ENCODE results near the gene ZNF263. TPM values are rescaled to one million over a fixed set of nuclear protein-coding genes. Genes with fewer than 3 reads are reported as not detected.

Gene ZNF263
- total and polyA plus RNA-seq, 3 experiments from 2014 or later, result 29.2 to 47.7 (median 35.1) TPM

DNA sequence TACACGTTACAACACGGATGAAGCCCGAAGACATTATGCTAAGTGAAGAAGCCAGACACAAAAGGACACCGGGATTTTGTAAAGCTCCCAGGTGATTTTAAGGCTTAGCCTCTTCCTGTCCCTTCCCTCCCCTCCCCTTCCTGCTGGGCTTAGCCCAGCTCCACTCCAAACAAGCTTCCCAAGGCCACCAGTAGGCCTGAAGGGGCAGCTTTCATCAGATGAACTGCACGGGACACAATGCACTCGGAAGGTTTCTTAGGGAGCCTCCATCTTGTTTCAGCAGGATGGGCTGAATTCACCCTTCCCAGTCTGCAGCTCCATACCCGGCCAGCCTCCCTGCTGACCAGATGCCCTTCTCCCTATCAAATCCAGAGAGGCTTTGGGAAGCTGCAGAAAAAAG, 37.3 kb upstream of the ZNF263 start:
- Mint-ChIP-seq H3K9me3 (no peaks in the 10 kb centered on the region), H3K36me3 (peaks cover 0 to 5% (median 0%) of the 10 kb centered on the region in 3 donors), H3K27ac (no peak overlapping the region), H3K4me3 (no peak overlapping the region), H3K4me1 (no peaks in the 10 kb centered on the region), H3K27me3 (peaks cover 18 to 37% of the 10 kb centered on the region in 2 donors)
- H3K4me3 ChIP-seq (ENCODE audit: low read length), result no peak overlapping the region
- H3K27ac ChIP-seq (ENCODE audit: low read depth, low read length), result no peak overlapping the region
- no peak for DNase-seq
- H3K27me3 ChIP-seq (ENCODE audit: insufficient read depth, low read length, poor library complexity, severe bottlenecking), result no peaks in the 10 kb centered on the region
- H3K9me3 ChIP-seq (ENCODE audit: low read length), result no peaks in the 10 kb centered on the region
- ChIA-PET CTCF (no interaction called here), POLR2A (no interaction called here)
- H3K36me3 ChIP-seq (ENCODE audit: insufficient read depth, low read length), result no peaks in the 10 kb centered on the region
- no peaks in the 10 kb centered on the region for H3K4me1 ChIP-seq (ENCODE audit: insufficient read depth, low read length)

DNA sequence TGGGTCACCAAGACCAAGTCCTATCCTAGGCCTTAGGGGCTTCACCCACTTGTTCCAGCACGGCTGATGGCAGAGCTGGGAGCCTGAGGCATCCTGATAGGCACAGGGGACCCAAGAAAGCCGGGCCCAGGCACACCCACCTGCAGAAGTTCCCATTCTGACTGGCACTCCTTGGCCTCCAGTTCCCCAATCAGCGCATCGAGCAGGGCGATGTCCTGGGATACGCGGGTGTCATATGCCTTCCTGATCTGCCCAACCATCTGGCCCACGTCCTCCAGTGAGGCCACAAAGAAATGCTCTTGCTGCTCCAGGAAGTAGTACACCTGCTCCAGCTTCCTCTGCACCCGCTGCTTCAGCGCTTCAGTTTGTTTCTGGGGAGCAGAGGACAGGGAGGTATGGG, 36.4 kb upstream of the ZNF263 start:
- Mint-ChIP-seq H3K36me3 (peaks cover 0 to 7% (median 0%) of the 10 kb centered on the region in 3 donors), H3K9me3 (no peaks in the 10 kb centered on the region), H3K4me3 (no peak overlapping the region), H3K4me1 (no peaks in the 10 kb centered on the region), H3K27ac (no peak overlapping the region), H3K27me3 (peaks cover 18 to 36% of the 10 kb centered on the region in 2 donors)
- ChIA-PET CTCF (no interaction called here), POLR2A (interaction anchor here (0.6 kb wide), 1 partner anchor 13 kb away, joined by 3 read pairs; no protein-coding TSS in a partner anchor)
- no peaks in the 10 kb centered on the region for H3K27me3 ChIP-seq (ENCODE audit: insufficient read depth, low read length, poor library complexity, severe bottlenecking)
- H3K4me3 ChIP-seq (ENCODE audit: low read length), result no peak overlapping the region
- H3K36me3 ChIP-seq (ENCODE audit: insufficient read depth, low read length), result no peaks in the 10 kb centered on the region
- no peaks in the 10 kb centered on the region for H3K4me1 ChIP-seq (ENCODE audit: insufficient read depth, low read length)
- H3K27ac ChIP-seq (ENCODE audit: low read depth, low read length), result no peak overlapping the region
- no peaks in the 10 kb centered on the region for H3K9me3 ChIP-seq (ENCODE audit: low read length)
- no peak for DNase-seq

DNA sequence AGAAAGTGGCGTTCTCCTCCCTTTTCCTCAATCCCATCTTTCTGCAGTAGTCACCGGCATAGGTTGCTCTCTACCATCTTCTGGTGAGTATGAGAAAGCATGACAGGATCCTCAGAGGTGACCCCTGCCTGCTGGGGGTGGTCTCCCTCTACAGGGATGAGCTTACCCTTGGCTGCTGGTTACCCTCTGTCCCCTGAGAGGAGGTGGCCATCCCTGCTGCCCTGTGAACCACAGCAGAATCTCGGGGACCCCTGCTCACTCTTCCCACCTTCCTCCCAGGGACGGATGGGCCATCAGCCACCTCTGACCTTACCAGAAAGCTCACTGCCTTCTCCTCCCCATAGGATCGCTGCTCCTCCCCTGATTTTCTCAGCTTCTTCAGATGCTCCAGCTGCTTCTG, 34.7 kb upstream of the ZNF263 start:
- Histone ChIP-seq H3K9me3 (ENCODE audit: low read length) (no peaks in the 10 kb centered on the region), H3K4me1 (ENCODE audit: insufficient read depth, low read length) (no peaks in the 10 kb centered on the region), H3K36me3 (ENCODE audit: insufficient read depth, low read length) (no peaks in the 10 kb centered on the region), H3K27ac (ENCODE audit: low read depth, low read length) (no peak overlapping the region), H3K27me3 (ENCODE audit: insufficient read depth, low read length, poor library complexity, severe bottlenecking) (no peaks in the 10 kb centered on the region), H3K4me3 (ENCODE audit: low read length) (no peak overlapping the region)
- ChIA-PET POLR2A (no interaction called here), CTCF (no interaction called here)
- H3K27me3 Mint-ChIP-seq, result peaks cover 19 to 28% of the 10 kb centered on the region in 2 donors
- H3K9me3 Mint-ChIP-seq, result no peaks in the 10 kb centered on the region
- H3K36me3 Mint-ChIP-seq, result peaks cover 0 to 4% (median 0%) of the 10 kb centered on the region in 3 donors
- no peak overlapping the region for H3K27ac Mint-ChIP-seq
- H3K4me1 Mint-ChIP-seq, result no peaks in the 10 kb centered on the region
- H3K4me3 Mint-ChIP-seq, result no peak overlapping the region
- DNase-seq, result no peak

DNA sequence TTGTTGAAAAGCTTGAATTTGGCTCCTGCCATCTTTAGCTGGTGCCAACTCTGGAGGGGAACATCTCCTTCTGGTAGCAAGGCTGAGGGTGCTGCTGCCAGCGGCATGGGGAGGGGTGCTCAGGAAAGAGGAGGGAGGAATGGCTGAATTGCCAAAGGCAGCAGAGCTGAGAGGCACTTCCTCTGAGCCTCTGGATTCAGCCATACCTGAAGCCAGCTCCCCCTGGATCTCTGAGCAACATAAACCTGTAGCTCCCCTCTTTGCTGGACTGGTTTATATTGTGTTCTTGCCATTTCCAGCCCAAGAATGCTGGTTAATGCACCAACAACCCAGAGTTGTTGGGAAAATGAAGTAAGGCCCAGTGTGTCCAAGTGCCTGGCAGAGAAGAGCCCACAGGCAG, 34.3 kb upstream of the ZNF263 start:
- Histone ChIP-seq H3K4me3 (ENCODE audit: low read length) (no peak overlapping the region), H3K27me3 (ENCODE audit: insufficient read depth, low read length, poor library complexity, severe bottlenecking) (no peaks in the 10 kb centered on the region), H3K9me3 (ENCODE audit: low read length) (no peaks in the 10 kb centered on the region), H3K4me1 (ENCODE audit: insufficient read depth, low read length) (no peaks in the 10 kb centered on the region), H3K27ac (ENCODE audit: low read depth, low read length) (no peak overlapping the region), H3K36me3 (ENCODE audit: insufficient read depth, low read length) (no peaks in the 10 kb centered on the region)
- no peak overlapping the region for H3K27ac Mint-ChIP-seq
- H3K9me3 Mint-ChIP-seq, result no peaks in the 10 kb centered on the region
- ChIA-PET CTCF (no interaction called here), POLR2A (no interaction called here)
- H3K4me3 Mint-ChIP-seq, result no peak overlapping the region
- peaks cover 0 to 4% (median 0%) of the 10 kb centered on the region in 3 donors for H3K36me3 Mint-ChIP-seq
- peaks cover 18 to 25% of the 10 kb centered on the region in 2 donors for H3K27me3 Mint-ChIP-seq
- no peaks in the 10 kb centered on the region for H3K4me1 Mint-ChIP-seq
- DNase-seq, result no peak

DNA sequence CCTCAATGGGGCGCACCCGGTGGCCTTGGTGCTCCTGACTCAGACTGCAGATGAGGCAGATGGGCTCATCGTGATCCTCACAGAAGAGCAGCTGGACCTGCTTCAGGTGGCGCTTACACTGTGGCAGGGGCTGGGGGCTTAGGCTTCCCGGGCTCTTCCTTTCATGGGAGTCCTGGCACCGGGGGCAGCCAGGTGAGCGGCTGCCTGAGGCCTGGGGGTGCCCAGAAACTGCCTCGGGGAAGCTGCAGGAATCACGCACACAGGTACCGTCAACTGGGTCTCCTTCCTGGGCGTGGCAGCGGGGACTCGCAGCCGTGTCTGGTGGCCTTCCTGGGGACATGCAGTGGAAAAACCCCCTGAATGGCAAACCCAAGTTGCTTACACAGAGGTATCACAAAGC, 33.8 kb upstream of the ZNF263 start:
- ChIA-PET CTCF (interaction anchor here (1.0 kb wide), 1 partner anchor 18 kb away, joined by 3 read pairs; no protein-coding TSS in a partner anchor), POLR2A (no interaction called here)
- no peaks in the 10 kb centered on the region for H3K27me3 ChIP-seq (ENCODE audit: insufficient read depth, low read length, poor library complexity, severe bottlenecking)
- H3K9me3 ChIP-seq (ENCODE audit: low read length), result no peaks in the 10 kb centered on the region
- H3K27ac Mint-ChIP-seq, result no peak overlapping the region
- no peaks in the 10 kb centered on the region for H3K4me1 Mint-ChIP-seq
- H3K4me3 ChIP-seq (ENCODE audit: low read length), result no peak overlapping the region
- H3K36me3 ChIP-seq (ENCODE audit: insufficient read depth, low read length), result no peaks in the 10 kb centered on the region
- no peaks in the 10 kb centered on the region for H3K9me3 Mint-ChIP-seq
- no peak overlapping the region for H3K4me3 Mint-ChIP-seq
- peaks cover 0 to 4% (median 0%) of the 10 kb centered on the region in 3 donors for H3K36me3 Mint-ChIP-seq
- DNase-seq, result no peak
- no peak overlapping the region for H3K27ac ChIP-seq (ENCODE audit: low read depth, low read length)
- no peaks in the 10 kb centered on the region for H3K4me1 ChIP-seq (ENCODE audit: insufficient read depth, low read length)
- H3K27me3 Mint-ChIP-seq, result peaks cover 16 to 21% of the 10 kb centered on the region in 2 donors

DNA sequence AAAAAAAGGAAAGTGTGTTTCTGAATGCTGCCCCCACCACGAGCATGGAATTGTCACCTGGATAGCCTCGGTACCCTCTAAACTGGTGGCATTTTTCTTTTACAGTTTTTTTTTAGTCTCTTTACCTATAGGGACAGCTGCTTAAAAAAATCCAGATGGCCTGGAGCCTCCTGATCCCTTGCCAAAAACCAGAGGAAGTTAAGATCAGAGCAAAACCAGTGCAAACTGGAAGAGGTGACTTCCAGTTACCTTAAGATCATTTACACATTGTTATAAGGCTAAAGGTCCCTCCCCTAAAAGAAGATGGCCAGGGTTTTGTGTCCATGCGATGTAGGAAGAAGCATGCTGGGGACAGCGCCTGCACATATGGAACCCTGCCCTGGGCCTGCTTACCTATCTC, 30.3 kb upstream of the ZNF263 start:
- no peaks in the 10 kb centered on the region for H3K9me3 Mint-ChIP-seq
- H3K4me3 Mint-ChIP-seq, result no peak overlapping the region
- CTCF ChIA-PET, result no interaction called here
- Histone ChIP-seq H3K36me3 (ENCODE audit: insufficient read depth, low read length) (no peaks in the 10 kb centered on the region), H3K4me3 (ENCODE audit: low read length) (no peak overlapping the region), H3K9me3 (ENCODE audit: low read length) (no peaks in the 10 kb centered on the region), H3K27ac (ENCODE audit: low read depth, low read length) (no peak overlapping the region), H3K27me3 (ENCODE audit: insufficient read depth, low read length, poor library complexity, severe bottlenecking) (no peaks in the 10 kb centered on the region), H3K4me1 (ENCODE audit: insufficient read depth, low read length) (no peaks in the 10 kb centered on the region)
- DNase-seq, result no peak
- peaks cover 5 to 10% of the 10 kb centered on the region in 2 donors for H3K27me3 Mint-ChIP-seq
- H3K4me1 Mint-ChIP-seq, result no peaks in the 10 kb centered on the region
- H3K36me3 Mint-ChIP-seq, result peaks cover 0 to 4% (median 0%) of the 10 kb centered on the region in 3 donors
- POLR2A ChIA-PET, result no interaction called here
- no peak overlapping the region for H3K27ac Mint-ChIP-seq

DNA sequence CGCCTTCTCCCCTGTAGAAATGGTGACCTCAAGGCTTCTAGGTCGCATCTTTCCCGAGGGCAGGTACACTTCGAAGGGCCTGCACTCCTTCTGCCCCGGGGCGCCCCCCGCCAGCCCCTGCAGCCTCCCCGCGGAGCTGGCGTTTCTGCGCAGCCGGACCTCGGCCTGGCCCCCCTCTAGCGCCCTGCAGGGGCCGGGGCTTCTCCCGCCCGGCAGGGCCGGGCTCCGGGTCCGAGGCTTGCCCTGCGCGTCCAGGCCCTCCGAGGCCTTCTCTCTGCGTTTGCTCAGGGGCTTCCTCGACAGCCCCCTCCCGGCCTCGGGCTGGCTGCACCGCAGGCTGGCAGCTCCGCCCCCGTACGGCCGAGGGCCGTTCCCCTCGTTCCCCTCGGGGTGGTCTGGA, 29.0 kb upstream of the ZNF263 start:
- ChIA-PET POLR2A (interaction anchor here (0.6 to 1.0 kb wide), 2 partner anchors 12 to 216 kb away, joined by 3 read pairs; no protein-coding TSS in a partner anchor), CTCF (no interaction called here)
- no peaks in the 10 kb centered on the region for H3K9me3 ChIP-seq (ENCODE audit: low read length)
- Mint-ChIP-seq H3K9me3 (no peaks in the 10 kb centered on the region), H3K4me3 (no peak overlapping the region), H3K27me3 (peaks cover 5 to 13% of the 10 kb centered on the region in 2 donors), H3K27ac (no peak overlapping the region), H3K4me1 (no peaks in the 10 kb centered on the region), H3K36me3 (peaks cover 0 to 4% (median 0%) of the 10 kb centered on the region in 3 donors)
- H3K27ac ChIP-seq (ENCODE audit: low read depth, low read length), result no peak overlapping the region
- H3K4me1 ChIP-seq (ENCODE audit: insufficient read depth, low read length), result no peaks in the 10 kb centered on the region
- H3K27me3 ChIP-seq (ENCODE audit: insufficient read depth, low read length, poor library complexity, severe bottlenecking), result no peaks in the 10 kb centered on the region
- H3K4me3 ChIP-seq (ENCODE audit: low read length), result no peak overlapping the region
- H3K36me3 ChIP-seq (ENCODE audit: insufficient read depth, low read length), result no peaks in the 10 kb centered on the region
- DNase-seq, result no peak

DNA sequence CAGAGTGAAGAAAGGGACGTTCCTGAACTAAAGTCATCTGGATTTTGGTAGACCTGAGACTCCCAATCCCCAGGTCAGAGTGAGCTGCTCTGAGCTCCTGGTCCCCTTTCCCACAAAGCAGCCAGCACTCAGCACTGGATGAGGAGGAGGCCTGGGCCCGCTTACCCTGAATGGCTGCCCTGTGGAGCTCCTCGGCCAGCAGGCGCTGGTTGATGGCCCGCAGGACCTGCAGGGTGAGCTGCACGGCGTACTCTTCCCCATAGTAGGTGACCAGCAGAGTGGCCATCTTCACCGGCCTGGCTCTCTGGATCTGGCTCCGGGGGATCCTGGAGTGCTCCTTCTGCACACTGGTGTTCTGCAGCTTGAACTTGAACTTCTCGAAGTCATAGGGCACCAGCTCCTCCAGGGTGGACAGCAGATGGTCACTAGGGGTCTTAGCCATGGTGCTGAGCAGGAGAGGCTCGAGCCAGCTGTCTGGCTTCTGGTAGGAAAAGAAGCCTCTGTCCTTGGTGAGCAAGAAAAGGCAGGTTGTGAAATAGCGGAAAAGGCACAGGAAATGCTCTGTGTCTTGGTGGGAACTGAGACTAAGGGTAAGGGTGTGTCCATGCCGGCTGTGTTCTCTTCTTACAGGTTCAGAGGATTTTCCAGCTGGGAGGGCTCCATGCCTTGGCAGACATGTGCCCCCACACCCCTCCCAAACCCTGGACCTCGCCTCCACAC, 27.0 kb upstream of the ZNF263 start, which contains the start of gene MEFV:
Gene MEFV, minus strand, starts transcription at position 488 of the 720 bp plus-strand sequence. Its CDS starts 46 bp downstream, at position 442.
- H3K4me3 Mint-ChIP-seq, result peak within 1 kb of the TSS in 1 of 7 donors; percentile 15
- POLR2A ChIA-PET, result no interaction called here
- CTCF ChIA-PET, result no interaction called here
- no peaks in the 10 kb centered on the region for H3K9me3 Mint-ChIP-seq
- H3K27ac ChIP-seq (ENCODE audit: low read depth, low read length), result no peak within 1 kb of the TSS
- H3K27me3 ChIP-seq (ENCODE audit: insufficient read depth, low read length, poor library complexity, severe bottlenecking), result no peaks in the 10 kb centered on the region
- H3K9me3 ChIP-seq (ENCODE audit: low read length), result no peaks in the 10 kb centered on the region
- peaks cover 2 to 11% of the 10 kb centered on the region in 2 donors for H3K27me3 Mint-ChIP-seq
- no peaks in the 10 kb centered on the region for H3K36me3 ChIP-seq (ENCODE audit: insufficient read depth, low read length)
- DNase-seq, result no peak
- no peaks in the 10 kb centered on the region for H3K36me3 Mint-ChIP-seq
- H3K4me3 ChIP-seq (ENCODE audit: low read length), result no peak within 1 kb of the TSS
- no peaks in the 10 kb centered on the region for H3K4me1 ChIP-seq (ENCODE audit: insufficient read depth, low read length)
- H3K4me1 Mint-ChIP-seq, result no peaks in the 10 kb centered on the region
- H3K27ac Mint-ChIP-seq, result peak within 1 kb of the TSS in 1 of 8 donors; percentile 38
